Mucosa of stomach (tissue), 1 donor: Measurements from ENCODE around the gene ALG12.

ENCODE experiments used
- H3K27me3 ChIP-seq: one replicate; pipeline ENCODE4 v1.7.0; 2013; ENCODE audit warnings: mild to moderate bottlenecking, low read length; ENCODE audit not compliant: control insufficient read depth, insufficient read depth
- H3K36me3 ChIP-seq: one replicate; pipeline ENCODE4 v1.7.0; 2013; ENCODE audit warnings: low read length; ENCODE audit not compliant: control insufficient read depth, insufficient read depth
- H3K4me1 ChIP-seq: one replicate; pipeline ENCODE4 v1.7.0; 2013; ENCODE audit warnings: mild to moderate bottlenecking, low read length; ENCODE audit not compliant: control insufficient read depth, insufficient read depth
- H3K4me3 ChIP-seq: one replicate; pipeline ENCODE4 v1.7.0; 2013; ENCODE audit warnings: low read length
- H3K9ac ChIP-seq: one replicate; pipeline ENCODE4 v1.7.0; 2013; ENCODE audit warnings: mild to moderate bottlenecking, low read length, moderate library complexity
- H3K9me3 ChIP-seq: one replicate; pipeline ENCODE4 v1.7.0; 2013; ENCODE audit warnings: mild to moderate bottlenecking, low read length, moderate library complexity; ENCODE audit not compliant: control insufficient read depth
- donor health status: Pancreatic carcinoma.

The ALG12 gene

DNA sequence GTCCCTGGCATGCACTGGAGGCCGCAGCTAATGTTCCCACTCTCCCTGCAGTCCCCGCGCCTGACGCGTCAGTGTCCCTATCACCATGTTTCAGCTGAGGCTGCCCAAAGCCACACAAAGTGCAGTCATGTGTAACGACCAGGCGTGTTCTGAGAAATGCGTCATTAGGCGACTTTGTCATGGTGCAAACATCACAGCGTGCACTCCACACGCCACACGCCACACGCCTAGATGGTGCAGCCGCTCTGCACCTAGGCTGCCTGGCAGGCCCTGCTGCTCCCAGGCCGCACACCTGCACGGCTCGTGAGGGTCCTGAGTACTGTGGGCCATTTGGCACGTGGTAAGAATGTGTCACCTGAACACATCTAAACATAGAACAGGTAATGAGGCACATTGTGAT, 2.6 kb upstream of the ALG12 start:
- Histone ChIP-seq H3K9ac (no peak overlapping the region), H3K9me3 (no peaks in the 10 kb centered on the region), H3K4me3 (no peak overlapping the region), H3K4me1 (peaks cover 18% of the 10 kb centered on the region), H3K36me3 (no peaks in the 10 kb centered on the region), H3K27me3 (no peaks in the 10 kb centered on the region)

GRCh38 chr22:49918911-49919881, 958 bp upstream of the ALG12 start:
- Histone ChIP-seq H3K36me3 (no peaks in the 10 kb centered on the region), H3K4me3 (peak overlapping the region; percentile 18), H3K9ac (peak overlapping the region; percentile 91), H3K9me3 (no peaks in the 10 kb centered on the region), H3K27me3 (no peaks in the 10 kb centered on the region), H3K4me1 (peaks cover 18% of the 10 kb centered on the region)

- H3K4me3 ChIP-seq = no peak overlapping the region
- H3K9me3 ChIP-seq = no peaks in the 10 kb centered on the region
- no peaks in the 10 kb centered on the region for H3K27me3 ChIP-seq
- no peak overlapping the region for H3K9ac ChIP-seq
- H3K36me3 ChIP-seq = no peaks in the 10 kb centered on the region
- peaks cover 18% of the 10 kb centered on the region for H3K4me1 ChIP-seq
Measured at GRCh38 chr22:49916831-49917230, 1.4 kb downstream of the ALG12 start.

- H3K36me3 ChIP-seq = no peaks in the 10 kb centered on the region
Measured at GRCh38 chr22:49915610-49916009, 2.6 kb downstream of the ALG12 start.

GRCh38 chr22:49914256-49914655, 4.0 kb downstream of the ALG12 start:
- no peak overlapping the region for H3K4me3 ChIP-seq
- peaks cover 12% of the 10 kb centered on the region for H3K4me1 ChIP-seq
- H3K27me3 ChIP-seq = no peaks in the 10 kb centered on the region
- no peaks in the 10 kb centered on the region for H3K9me3 ChIP-seq
- no peak overlapping the region for H3K9ac ChIP-seq
- no peaks in the 10 kb centered on the region for H3K36me3 ChIP-seq

More at GRCh38 chr22:49915610-49916009, 2.6 kb downstream of the ALG12 start:
- no peak overlapping the region for H3K4me3 ChIP-seq
- no peaks in the 10 kb centered on the region for H3K9me3 ChIP-seq
- peaks cover 18% of the 10 kb centered on the region for H3K4me1 ChIP-seq
- H3K9ac ChIP-seq = no peak overlapping the region
- H3K27me3 ChIP-seq = no peaks in the 10 kb centered on the region

DNA sequence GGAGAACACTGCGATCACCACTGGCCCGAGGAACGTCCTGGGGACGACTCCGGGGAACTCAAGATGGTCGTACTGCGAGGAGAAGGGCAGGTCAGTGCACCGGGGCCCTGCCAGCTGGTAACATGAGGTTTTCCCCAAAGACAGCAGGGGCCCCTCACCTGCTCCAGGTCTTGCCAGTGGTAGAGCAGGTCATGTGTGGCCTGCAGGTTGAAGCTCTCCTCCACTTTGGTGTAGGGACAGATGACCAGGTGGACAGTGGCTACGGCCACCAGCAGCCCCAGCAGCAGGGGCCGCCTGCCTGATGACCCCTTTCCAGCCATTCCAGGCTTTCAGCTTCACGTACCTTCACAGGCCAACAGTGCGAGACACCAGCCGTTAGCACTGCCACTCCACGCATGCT, 4.8 kb downstream of the ALG12 start:
- H3K27me3 ChIP-seq = no peaks in the 10 kb centered on the region
- H3K36me3 ChIP-seq = no peaks in the 10 kb centered on the region
- no peaks in the 10 kb centered on the region for H3K9me3 ChIP-seq
- no peak overlapping the region for H3K4me3 ChIP-seq
- peaks cover 8% of the 10 kb centered on the region for H3K4me1 ChIP-seq
- no peak overlapping the region for H3K9ac ChIP-seq

DNA sequence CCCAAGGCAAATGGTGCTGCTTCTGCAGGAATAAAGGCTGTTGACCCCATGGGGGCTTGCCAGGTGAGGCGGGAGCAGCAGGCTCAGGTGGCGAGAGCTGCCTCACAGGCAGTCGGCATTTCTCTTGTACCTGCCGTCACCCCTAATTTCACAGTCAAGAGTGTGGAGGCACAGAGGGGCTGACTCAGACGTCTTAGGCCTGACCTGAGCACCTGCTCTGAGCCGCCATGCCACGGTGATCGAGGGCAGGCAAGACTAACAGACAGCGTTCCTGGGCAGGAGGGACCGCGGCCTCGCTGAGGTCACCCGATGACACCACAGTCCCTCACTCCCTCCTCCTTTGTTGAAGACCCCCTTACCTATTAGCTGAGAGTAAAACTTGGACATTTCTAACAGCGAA, 5.2 kb downstream of the ALG12 start:
- Histone ChIP-seq H3K9ac (no peak overlapping the region), H3K27me3 (no peaks in the 10 kb centered on the region), H3K36me3 (peaks cover 2% of the 10 kb centered on the region), H3K4me1 (peaks cover 8% of the 10 kb centered on the region), H3K4me3 (no peak overlapping the region), H3K9me3 (no peaks in the 10 kb centered on the region)

DNA sequence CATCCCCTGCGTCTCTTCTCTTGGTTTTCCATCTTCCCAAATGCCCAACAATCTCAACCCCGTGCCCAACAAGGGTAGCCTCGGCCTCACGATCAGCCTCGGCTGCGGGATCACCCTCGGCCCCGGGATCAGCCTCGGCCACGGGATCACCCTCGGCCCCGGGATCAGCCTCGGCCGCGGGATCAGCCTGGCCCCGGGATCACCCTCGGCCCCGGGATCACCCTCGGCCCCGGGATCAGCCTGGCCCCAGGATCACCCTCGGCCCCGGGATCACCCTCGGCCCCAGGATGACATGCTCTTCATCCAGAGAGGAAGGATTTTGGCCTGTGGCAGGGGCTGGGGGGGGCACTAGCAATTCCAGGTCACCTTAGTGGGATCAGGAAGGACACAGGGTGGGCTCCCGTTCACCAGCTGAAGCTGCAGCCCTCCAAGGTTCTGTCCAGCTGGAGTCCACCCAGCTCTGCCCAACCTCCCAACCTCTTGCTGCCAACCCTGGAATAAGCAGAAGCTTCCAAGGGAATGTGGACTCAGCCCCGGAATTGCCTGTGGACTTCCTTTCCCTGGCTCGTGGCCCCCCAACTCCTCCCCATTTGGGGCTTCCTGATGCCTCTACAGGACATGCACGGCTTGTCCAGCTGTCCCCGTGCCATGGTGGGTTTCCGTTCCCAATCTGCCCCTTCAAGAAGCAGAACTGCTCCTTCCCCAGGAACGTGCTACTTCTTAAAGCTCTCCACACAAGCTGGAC, 6.2 kb downstream of the ALG12 start:
- peaks cover 12% of the 10 kb centered on the region for H3K36me3 ChIP-seq
- H3K9ac ChIP-seq = no peak overlapping the region
- H3K27me3 ChIP-seq = no peaks in the 10 kb centered on the region
- no peak overlapping the region for H3K4me3 ChIP-seq
- no peaks in the 10 kb centered on the region for H3K9me3 ChIP-seq
- H3K4me1 ChIP-seq = peaks cover 4% of the 10 kb centered on the region

DNA sequence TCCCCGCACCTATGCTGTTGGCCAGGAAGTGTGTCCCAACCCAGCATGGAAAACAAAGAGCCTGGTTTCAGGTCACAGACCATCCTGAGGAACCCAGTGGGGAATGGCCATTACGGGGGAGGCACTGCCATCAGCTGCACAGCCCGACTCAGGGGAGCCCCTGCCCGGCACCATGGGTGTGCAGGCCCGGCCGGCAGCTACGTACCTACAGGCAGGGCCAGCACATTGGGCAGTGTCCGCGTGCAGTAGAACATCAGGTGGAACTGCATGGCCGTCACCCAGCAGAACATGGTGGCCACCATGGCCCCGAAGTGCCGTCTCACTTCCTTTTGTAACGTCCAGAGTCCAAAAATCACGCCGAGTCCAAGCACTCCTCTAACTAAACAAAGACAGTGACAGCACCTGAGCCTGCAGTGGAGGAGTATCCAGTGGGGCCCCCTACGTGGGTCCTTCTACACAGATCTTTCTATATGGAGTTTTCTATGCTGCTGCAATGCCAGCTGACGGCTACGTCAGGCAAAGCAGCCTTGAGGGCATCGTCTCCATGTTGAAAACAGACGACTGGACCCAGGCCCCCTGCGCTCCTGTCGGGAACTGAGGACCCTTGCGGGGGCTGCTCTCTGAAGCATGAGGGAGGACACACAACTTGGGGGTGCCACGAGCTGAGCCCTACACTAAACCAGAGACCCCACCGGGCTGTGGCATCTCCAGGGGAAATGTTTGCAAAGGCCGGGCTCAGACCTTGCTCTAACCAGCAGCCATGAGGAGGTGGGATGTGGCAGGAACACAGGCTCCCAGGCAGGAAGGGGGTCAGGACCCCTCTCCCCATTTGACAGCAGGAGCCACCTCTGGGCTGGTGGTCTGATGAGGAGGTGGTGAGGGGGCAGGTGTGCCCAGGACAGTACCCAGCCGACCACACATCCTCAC, 7.7 kb downstream of the ALG12 start:
- Histone ChIP-seq H3K4me3 (no peak overlapping the region), H3K36me3 (peaks cover 14% of the 10 kb centered on the region), H3K4me1 (no peaks in the 10 kb centered on the region), H3K27me3 (no peaks in the 10 kb centered on the region), H3K9ac (no peak overlapping the region), H3K9me3 (no peaks in the 10 kb centered on the region)

DNA sequence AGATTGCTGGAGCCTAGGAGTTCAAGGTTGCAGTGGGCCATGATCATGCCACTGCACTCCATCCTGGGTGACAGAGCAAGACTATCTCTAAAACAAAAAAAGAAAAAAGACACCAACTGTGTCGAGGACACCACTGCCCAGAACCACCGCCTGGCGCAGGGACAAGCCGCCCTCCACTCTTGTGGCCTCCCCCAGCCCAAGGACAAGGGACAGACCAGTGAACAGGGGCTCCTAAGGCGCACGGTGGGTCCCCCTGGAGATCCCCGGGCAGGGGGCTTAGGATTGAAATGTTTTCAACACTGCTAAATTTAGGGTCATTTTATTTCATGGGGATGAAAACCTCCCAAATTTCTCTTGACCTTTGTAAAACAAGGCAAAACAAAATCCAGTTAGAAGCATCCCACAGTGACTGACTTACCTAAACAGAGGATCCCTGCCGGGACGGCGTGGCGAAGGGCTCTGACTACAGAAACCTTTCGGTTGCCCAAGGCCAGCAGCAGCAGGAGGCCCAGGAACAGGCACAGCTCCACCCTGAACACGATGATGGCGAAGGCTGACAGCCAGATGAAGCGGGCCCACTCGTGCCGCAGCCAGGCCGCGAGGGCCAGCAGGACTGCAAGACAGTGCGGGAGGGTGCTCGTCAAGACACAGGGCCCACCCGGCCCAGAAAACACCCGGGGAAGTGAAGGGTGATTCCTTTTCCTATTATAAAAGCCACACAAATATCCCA, 8.6 kb downstream of the ALG12 start:
- H3K9ac ChIP-seq = no peak overlapping the region
- peaks cover 14% of the 10 kb centered on the region for H3K36me3 ChIP-seq
- no peaks in the 10 kb centered on the region for H3K4me1 ChIP-seq
- H3K9me3 ChIP-seq = no peaks in the 10 kb centered on the region
- H3K4me3 ChIP-seq = no peak overlapping the region
- H3K27me3 ChIP-seq = no peaks in the 10 kb centered on the region

DNA sequence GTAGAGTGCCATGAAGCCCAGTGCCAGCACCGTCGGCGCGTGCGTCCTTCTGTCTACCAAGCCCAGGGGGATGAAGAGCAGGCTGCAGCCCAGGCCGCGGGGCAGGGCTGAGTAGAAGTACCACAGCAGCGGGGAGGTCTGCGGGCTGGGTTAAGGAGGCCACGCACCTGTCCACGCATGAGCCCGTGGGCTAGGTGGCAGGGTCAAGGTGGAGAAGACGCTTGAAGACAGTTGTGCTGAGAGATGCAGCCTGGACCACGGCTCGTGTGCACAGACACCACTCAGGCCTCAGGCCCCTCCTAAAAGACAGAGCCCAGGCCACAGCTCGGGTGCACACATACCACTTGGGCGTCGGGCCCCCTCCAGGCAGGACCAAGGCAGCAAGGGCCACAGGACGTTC, 10.4 kb downstream of the ALG12 start:
- Histone ChIP-seq H3K36me3 (peaks cover 14% of the 10 kb centered on the region), H3K27me3 (no peaks in the 10 kb centered on the region), H3K9ac (no peak overlapping the region), H3K4me1 (no peaks in the 10 kb centered on the region), H3K4me3 (no peak overlapping the region), H3K9me3 (no peaks in the 10 kb centered on the region)
